NT2/D1 (cell line): ENCODE data around the gene C11orf97.

Experiments used
- YY1 ChIP-seq: IDR thresholded peaks from 2 replicates; pipeline ENCODE4 v1.6.1; 2011; ENCODE audit not compliant: insufficient read length, insufficient read depth
- ZNF274 ChIP-seq: IDR thresholded peaks from 2 replicates; pipeline ENCODE4 v1.6.1; 2011; ENCODE audit warnings: mild to moderate bottlenecking, low read depth, low read length

DNA sequence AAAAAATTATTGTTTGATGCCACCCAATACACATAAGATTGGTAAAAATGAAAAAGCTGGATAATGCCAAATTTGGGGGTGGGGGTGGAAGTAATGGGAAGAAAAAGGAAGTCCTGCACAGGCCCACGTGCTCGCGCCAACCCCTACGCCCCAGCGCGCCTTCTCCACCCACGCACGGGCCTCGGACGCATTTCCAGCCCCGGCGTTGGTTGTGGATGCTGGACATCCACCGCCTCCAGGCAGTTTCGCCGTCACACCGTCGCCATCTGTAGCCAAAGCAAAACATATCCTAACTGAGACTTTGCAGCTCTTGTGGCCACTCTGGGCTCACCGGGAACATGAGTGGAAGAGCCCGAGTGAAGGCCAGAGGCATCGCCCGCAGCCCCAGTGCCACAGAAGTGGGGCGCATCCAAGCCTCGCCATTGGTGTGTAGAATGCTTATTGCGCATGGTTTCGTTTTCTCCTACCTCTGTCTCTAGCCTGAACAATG lies 55.0 kb downstream of the C11orf97 start, which contains the start of gene PIWIL4:
- TF ChIP-seq ZNF274, result no peak
- TF ChIP-seq YY1, result no peak
